ENCODE measurements around the gene UNC13D.

GRCh38 chr17:75885431-75885830, 41.2 kb upstream of the UNC13D start:
- TF ChIP-seq CTCF (IDR thresholded peaks at IDR 0.05; ENCODE audit: low read length) = no peak
- no peak for TF ChIP-seq EZH2 (optimal IDR thresholded peaks at IDR 0.05; ENCODE audit: low read depth, low read length)
- no peak for TF ChIP-seq EZH2phosphoT487 (IDR thresholded peaks at IDR 0.05; ENCODE audit: low read length)

Data from MM.1S (cell line).